RWPE1 (cell line): ENCODE results near the gene MYOD1.

Experiments used
- CTCF ChIA-PET: fragments of 350-600 bp; sonication (Branson Sonifier 250); formaldehyde crosslinking; extraction: SDS; loops from one replicate; lab custom pipeline; 2021; lab: Yijun Ruan, JAX
- POLR2A ChIA-PET: fragments of 400-600 bp; formaldehyde crosslinking; extraction: SDS; loops from one replicate; lab custom pipeline; 2020; ENCODE audit warnings: antibody characterized with exemption; ENCODE audit not compliant: low non-redundant PET; lab: Yijun Ruan, JAX
- DNase-seq: peaks from one replicate; pipeline ENCODE4 v3.0.0; 2012; ENCODE audit warnings: low spot score
- H3K27ac ChIP-seq: fragments of 450-650 bp; 2 replicates; pipeline ENCODE4 v1.5.1; 2017
- TF ChIP-seq, protein P1 (sequence below): fragments of 450-650 bp; conservative IDR thresholded peaks from 2 replicates; pipeline ENCODE4 v1.5.1; 2017; ENCODE audit warnings: low read depth, mild to moderate bottlenecking

MYOD1 gene

DNA sequence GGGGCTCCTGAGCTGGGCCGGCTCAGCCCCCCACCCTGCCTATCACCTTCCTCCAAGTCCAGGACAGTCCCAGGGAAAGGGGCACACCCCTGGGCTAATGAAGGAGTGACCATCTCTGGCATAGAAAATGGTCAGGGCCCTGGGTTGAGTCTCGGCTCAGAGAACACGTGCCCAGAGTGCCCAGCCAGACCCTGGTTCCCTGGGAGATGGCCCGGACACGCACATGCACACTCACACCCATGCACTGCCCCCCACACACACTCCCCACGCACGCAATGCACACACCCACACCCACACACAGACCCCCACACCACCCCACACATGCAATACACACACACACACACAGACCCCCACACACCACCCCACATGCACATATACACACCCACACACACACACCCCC is 43.9 kb downstream of the MYOD1 start:
- no peak overlapping the region for H3K27ac ChIP-seq
- ChIA-PET POLR2A (no interaction called here), CTCF (no interaction called here)
- no peak for DNase-seq
- TF ChIP-seq, protein P1, sequence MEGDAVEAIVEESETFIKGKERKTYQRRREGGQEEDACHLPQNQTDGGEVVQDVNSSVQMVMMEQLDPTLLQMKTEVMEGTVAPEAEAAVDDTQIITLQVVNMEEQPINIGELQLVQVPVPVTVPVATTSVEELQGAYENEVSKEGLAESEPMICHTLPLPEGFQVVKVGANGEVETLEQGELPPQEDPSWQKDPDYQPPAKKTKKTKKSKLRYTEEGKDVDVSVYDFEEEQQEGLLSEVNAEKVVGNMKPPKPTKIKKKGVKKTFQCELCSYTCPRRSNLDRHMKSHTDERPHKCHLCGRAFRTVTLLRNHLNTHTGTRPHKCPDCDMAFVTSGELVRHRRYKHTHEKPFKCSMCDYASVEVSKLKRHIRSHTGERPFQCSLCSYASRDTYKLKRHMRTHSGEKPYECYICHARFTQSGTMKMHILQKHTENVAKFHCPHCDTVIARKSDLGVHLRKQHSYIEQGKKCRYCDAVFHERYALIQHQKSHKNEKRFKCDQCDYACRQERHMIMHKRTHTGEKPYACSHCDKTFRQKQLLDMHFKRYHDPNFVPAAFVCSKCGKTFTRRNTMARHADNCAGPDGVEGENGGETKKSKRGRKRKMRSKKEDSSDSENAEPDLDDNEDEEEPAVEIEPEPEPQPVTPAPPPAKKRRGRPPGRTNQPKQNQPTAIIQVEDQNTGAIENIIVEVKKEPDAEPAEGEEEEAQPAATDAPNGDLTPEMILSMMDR, result no peak

DNA sequence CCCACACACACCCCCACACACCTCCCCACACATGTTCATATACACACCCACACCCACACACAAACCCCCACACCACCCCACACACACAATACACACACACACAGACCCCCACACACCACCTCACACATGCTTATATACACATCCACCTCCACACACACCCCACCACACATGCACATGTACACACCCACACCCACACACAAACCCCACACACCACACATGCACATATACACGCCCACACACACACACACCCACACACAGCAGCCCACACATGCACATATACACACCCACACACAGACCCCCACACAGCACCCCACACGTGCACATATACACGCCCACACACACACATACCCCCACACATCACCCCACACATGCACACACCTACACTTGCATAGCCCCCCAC is 44.3 kb downstream of the MYOD1 start:
- CTCF ChIA-PET, result no interaction called here
- TF ChIP-seq, protein P1, result no peak
- no peak for DNase-seq
- no peak overlapping the region for H3K27ac ChIP-seq
- POLR2A ChIA-PET, result no interaction called here

DNA sequence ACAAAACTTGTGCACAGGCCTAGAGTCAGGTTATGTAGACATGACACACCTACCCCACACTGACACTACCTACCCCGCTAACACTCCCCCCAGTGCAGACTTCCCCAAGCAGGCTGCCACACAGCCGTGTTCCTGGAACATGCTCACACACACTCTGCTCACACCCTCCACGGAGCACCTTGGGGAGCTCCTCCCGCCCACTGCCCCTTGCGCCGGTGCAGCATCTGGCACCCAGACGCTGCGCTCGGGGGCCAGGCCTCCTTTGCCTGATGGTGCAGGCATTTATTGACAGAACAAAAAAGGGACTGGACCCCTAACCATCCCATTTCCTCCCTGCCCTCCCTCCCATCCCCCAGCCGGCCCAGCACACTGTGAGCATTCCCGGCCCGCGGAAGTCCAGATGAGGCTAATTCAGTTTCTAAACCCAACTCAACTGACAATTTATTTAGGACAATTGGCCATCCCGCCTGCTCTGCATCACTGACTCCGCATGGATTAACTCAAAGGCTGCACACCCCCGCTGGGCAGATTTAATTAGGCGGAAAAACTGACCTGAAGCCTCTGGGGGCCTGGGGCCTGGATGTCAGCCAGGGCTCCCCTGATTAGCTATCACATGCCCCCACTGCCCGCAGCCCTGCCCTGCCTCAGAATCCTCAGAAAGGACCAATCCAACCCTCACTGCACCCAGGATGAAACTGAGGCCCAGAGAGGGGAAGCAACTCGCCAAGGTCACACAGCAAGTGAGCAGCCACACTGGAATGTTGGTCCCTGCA is 45.3 kb downstream of the MYOD1 start:
- no peak overlapping the region for H3K27ac ChIP-seq
- ChIA-PET POLR2A (no interaction called here), CTCF (interaction anchor here (0.6 kb wide), 1 partner anchor 28 kb away, joined by 3 read pairs; no protein-coding TSS in a partner anchor)
- no peak for DNase-seq
- TF ChIP-seq, protein P1, result no peak

DNA sequence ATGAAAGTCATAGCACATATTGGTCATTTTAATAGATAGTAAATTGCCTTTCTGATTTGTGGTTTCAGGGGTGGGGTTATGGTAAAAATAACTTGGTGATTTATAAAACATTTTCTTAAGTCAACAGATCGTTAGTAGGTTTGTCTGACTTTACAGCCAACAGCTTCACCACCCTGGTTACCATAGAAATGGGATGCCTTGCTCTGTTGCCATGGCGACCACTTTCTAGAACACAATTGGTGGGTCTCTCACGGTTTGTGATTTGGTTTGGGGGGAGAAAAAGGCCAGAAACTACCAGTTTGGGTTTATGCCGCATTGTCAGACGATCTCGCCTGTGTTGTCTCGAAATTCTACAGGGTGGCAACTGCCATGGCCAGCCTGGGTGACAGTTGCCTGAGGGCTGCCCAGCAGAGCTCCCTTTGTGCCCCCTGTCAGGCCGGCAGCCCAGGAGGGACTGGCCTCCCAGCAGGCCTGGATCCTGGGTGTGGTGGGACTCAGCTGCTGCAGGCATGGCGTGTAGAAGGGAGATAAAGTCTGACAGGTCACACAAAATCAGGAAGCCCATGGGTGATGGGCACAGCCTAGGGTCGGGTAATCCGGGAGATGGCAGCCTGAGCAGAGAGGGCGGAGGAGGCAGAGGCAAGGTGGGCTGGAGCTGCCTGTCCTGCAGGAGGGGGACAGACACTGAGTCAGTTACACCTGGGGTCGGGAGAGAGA is 46.1 kb downstream of the MYOD1 start:
- TF ChIP-seq, protein P1, result no peak
- POLR2A ChIA-PET, result no interaction called here
- H3K27ac ChIP-seq, result no peak overlapping the region
- CTCF ChIA-PET, result interaction anchor here (0.6 kb wide), 1 partner anchor 139 kb away, joined by 3 read pairs; no protein-coding TSS in a partner anchor
- no peak for DNase-seq

DNA sequence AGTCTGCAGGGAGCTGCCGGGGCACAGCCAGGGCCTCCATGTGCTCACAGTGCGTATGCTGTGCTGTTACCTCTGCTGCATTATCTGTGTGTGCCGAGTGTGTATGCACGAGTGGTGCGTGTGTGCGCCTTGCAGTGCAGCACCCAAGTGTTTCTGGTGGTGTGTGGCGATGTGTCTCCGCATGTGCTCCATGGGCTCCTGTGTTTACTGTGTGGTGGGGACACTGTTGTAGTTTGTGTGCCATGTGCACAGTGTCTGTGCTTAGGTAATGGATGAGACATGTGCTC is 46.6 kb downstream of the MYOD1 start:
- TF ChIP-seq, protein P1, result no peak

DNA sequence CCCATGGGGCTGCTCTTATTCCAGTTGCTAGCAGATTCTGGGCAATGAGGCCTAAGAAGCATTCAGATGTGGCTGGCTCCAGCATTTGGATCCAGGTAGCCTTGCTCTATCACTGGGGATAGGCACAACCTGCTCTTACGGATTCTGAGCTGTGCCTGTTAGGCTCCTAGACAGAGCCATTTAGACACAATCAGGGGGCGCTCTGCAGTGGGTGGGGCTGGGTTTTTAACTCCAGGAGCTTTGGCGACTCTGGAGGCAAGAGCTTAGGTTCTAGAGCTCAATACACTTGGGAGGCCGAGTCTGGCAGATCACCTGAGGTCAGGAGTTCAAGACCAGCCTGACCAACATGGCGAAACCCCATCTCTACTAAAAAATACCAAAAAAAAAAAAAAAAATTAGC is 47.2 kb downstream of the MYOD1 start:
- ChIA-PET CTCF (no interaction called here), POLR2A (no interaction called here)
- DNase-seq, result no peak
- TF ChIP-seq, protein P1, result no peak
- H3K27ac ChIP-seq, result no peak overlapping the region

More for the DNA sequence above, 46.6 kb downstream of the MYOD1 start:
- POLR2A ChIA-PET, result no interaction called here
- CTCF ChIA-PET, result interaction anchor here (0.6 kb wide), 1 partner anchor 138 kb away, joined by 3 read pairs; no protein-coding TSS in a partner anchor
- no peak for DNase-seq
- no peak overlapping the region for H3K27ac ChIP-seq
